Measurements from ENCODE around the gene SSPN.

SSPN gene

DNA sequence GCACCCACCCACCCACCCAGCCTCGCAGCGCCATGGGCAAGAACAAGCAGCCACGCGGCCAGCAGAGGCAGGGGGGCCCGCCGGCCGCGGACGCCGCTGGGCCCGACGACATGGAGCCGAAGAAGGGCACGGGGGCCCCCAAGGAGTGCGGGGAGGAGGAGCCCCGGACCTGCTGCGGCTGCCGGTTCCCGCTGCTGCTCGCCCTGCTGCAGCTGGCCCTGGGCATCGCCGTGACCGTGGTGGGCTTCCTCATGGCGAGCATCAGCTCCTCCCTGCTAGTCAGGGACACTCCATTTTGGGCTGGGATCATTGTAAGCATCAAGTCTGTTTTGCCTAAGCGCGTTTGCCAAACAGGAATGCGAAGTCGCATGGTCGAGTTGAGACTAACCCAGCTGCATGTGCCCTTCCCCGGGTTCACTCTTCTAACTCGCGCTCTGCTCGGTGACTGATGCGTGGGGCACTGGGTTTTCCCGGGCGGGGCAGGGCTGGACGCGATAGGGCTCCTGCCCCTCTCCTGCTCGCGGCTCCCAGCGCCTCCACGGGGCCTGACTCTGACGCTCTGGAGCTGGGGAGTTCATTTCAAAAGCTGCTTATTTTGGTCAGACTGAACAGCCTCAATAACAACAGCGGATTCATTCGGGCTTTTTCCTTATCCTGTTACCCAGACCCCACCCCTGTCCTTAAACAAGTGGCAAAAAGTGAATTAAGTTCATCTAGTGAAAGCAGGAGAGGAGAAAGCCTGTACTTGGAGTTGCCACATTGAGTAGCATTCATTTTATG lies 458 bp downstream of the SSPN start:
- 0 out of 2 replicates have a peak, but pooled peaks have one; percentile 20 for TF ChIP-seq ZBTB7A (IDR thresholded peaks at IDR 0.05; ENCODE audit: low read depth)
- TF ChIP-seq RAD21 (IDR thresholded peaks at IDR 0.05; ENCODE audit: low read depth) = 0 out of 2 replicates have a peak, but pooled peaks have one; percentile 4
- TF ChIP-seq, protein P1, sequence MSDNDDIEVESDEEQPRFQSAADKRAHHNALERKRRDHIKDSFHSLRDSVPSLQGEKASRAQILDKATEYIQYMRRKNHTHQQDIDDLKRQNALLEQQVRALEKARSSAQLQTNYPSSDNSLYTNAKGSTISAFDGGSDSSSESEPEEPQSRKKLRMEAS (IDR thresholded peaks at IDR 0.05) = peak; percentile 76
- no peak for TF ChIP-seq EGR1 (IDR thresholded peaks at IDR 0.05)
- TF ChIP-seq CREB1 (IDR thresholded peaks at IDR 0.05; ENCODE audit: low read depth) = no peak
- TF ChIP-seq, protein P2, sequence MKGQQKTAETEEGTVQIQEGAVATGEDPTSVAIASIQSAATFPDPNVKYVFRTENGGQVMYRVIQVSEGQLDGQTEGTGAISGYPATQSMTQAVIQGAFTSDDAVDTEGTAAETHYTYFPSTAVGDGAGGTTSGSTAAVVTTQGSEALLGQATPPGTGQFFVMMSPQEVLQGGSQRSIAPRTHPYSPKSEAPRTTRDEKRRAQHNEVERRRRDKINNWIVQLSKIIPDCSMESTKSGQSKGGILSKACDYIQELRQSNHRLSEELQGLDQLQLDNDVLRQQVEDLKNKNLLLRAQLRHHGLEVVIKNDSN (IDR thresholded peaks at IDR 0.05) = no peak
- no peak for TF ChIP-seq NFIC (IDR thresholded peaks at IDR 0.05)
- TF ChIP-seq TAF1 (IDR thresholded peaks at IDR 0.05; ENCODE audit: low read depth) = peak; percentile 48; the same call in 1 of the 2 replicates
- TF ChIP-seq YY1 (IDR thresholded peaks at IDR 0.05; ENCODE audit: low read depth) = no peak
- peak; percentile 44; the same call in 1 of the 2 replicates for TF ChIP-seq TCF12 (IDR thresholded peaks at IDR 0.05; ENCODE audit: low read depth)
- peak; percentile 15; the same call in 1 of the 2 replicates for TF ChIP-seq TEAD4 (IDR thresholded peaks at IDR 0.05)

DNA sequence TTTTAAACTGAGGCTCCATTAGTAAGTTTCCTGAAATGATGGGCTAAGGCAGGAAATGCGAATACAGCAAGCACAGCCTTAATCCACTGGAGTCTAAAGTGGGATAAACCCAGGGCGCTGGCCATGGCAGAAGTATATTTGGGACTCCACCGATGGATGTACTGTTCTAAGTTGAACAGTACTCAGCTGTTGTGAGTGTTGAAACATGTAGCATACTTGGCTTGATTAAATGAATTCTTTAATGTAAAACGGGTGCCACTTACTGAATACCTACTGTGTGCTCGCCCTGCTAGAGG lies 996 bp downstream of the SSPN start:
- TF ChIP-seq, protein P2 (IDR thresholded peaks at IDR 0.05) = no peak
- TF ChIP-seq TAF1 (IDR thresholded peaks at IDR 0.05; ENCODE audit: low read depth) = no peak
- TF ChIP-seq EGR1 (IDR thresholded peaks at IDR 0.05) = no peak
- TF ChIP-seq, protein P3, sequence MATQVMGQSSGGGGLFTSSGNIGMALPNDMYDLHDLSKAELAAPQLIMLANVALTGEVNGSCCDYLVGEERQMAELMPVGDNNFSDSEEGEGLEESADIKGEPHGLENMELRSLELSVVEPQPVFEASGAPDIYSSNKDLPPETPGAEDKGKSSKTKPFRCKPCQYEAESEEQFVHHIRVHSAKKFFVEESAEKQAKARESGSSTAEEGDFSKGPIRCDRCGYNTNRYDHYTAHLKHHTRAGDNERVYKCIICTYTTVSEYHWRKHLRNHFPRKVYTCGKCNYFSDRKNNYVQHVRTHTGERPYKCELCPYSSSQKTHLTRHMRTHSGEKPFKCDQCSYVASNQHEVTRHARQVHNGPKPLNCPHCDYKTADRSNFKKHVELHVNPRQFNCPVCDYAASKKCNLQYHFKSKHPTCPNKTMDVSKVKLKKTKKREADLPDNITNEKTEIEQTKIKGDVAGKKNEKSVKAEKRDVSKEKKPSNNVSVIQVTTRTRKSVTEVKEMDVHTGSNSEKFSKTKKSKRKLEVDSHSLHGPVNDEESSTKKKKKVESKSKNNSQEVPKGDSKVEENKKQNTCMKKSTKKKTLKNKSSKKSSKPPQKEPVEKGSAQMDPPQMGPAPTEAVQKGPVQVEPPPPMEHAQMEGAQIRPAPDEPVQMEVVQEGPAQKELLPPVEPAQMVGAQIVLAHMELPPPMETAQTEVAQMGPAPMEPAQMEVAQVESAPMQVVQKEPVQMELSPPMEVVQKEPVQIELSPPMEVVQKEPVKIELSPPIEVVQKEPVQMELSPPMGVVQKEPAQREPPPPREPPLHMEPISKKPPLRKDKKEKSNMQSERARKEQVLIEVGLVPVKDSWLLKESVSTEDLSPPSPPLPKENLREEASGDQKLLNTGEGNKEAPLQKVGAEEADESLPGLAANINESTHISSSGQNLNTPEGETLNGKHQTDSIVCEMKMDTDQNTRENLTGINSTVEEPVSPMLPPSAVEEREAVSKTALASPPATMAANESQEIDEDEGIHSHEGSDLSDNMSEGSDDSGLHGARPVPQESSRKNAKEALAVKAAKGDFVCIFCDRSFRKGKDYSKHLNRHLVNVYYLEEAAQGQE (IDR thresholded peaks at IDR 0.05; ENCODE audit: low read depth) = no peak
- TF ChIP-seq, protein P1 (IDR thresholded peaks at IDR 0.05) = no peak
- no peak for TF ChIP-seq CREB1 (IDR thresholded peaks at IDR 0.05; ENCODE audit: low read depth)
- no peak for TF ChIP-seq EP300 (IDR thresholded peaks at IDR 0.05; ENCODE audit: borderline replicate concordance)
- TF ChIP-seq FOXM1 (IDR thresholded peaks at IDR 0.05; ENCODE audit: borderline replicate concordance, low read depth) = no peak
- TF ChIP-seq YY1 (IDR thresholded peaks at IDR 0.05; ENCODE audit: low read depth) = no peak
- no peak for TF ChIP-seq TCF12 (IDR thresholded peaks at IDR 0.05; ENCODE audit: low read depth)
- TF ChIP-seq TEAD4 (IDR thresholded peaks at IDR 0.05) = no peak
- no peak for TF ChIP-seq NFIC (IDR thresholded peaks at IDR 0.05)
- no peak for TF ChIP-seq CEBPB (IDR thresholded peaks at IDR 0.05)
- no peak for TF ChIP-seq ZBTB7A (IDR thresholded peaks at IDR 0.05; ENCODE audit: low read depth)
- no peak for TF ChIP-seq RAD21 (IDR thresholded peaks at IDR 0.05; ENCODE audit: low read depth)

DNA sequence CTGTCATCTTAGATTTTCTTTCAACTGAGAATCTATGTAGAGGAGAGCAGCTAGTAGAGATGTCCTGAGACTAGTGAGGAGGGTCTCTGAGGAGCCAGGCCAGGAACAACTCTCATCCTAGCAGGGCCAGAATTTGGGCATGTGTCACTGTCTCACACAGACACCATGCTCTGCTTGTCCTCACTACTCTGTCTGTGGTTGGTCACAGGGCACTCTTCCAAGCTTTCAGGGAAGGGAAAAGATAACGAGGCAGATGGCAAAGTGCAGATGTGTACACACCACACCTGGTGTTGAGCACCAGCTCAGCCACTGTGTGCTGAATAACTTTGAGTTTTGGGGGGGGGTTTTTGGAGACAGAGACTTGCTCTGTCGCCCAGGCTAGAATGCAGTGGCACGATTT lies 2.5 kb downstream of the SSPN start:
- TF ChIP-seq TCF12 (IDR thresholded peaks at IDR 0.05; ENCODE audit: low read depth) = no peak

DNA sequence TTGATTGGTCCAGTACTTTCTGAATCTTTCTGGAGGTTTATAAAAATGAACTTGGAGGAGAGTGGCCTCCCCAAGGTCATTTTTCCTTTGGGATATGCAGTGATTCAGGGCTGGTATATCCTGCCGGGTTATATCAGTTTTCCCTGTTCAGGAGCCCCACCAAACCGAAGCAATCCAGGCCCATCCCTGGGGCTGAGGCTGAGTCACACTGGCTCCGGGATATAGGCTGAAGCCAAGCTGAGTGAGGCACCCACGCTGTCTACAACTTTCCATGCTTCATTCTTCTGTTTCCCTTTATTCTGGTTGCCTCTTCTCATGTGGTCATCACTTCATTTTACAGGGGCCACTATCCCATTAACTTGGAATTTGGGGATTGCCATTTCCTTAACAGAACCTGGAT lies 3.4 kb downstream of the SSPN start:
- TF ChIP-seq, protein P1 (IDR thresholded peaks at IDR 0.05) = no peak
- TF ChIP-seq EP300 (IDR thresholded peaks at IDR 0.05; ENCODE audit: borderline replicate concordance) (no peak), CEBPB (IDR thresholded peaks at IDR 0.05) (no peak), EGR1 (IDR thresholded peaks at IDR 0.05) (no peak)

DNA sequence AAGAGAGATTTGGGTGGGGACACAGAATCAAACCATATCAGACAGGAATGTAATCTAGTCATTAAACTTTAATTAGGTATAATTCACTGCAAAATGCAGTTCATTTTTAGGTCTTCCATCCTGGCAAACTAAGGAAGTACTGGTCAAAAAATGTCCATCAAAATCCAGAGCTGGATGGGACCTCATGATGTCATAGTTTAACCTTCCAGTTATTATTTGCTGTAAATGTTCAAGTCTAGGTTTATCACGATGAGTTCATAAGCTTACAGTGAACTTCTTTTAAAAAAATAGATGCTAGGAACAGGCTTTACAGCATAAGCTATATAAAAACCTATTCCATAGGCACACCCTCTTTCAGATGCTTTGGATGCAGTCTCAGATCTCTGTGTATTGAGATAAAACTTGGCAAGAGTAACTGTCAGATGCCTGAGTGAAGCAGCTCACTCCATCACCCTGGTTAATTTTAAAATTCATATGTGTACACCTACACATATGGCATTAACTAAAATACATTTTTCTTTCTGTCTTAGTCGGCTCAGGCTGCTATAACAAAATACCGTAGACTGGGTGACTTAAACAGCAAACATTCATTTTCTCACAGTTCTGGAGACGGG lies 7.9 kb downstream of the SSPN start:
- TF ChIP-seq, protein P2 (IDR thresholded peaks at IDR 0.05) = no peak
- TF ChIP-seq TAF1 (IDR thresholded peaks at IDR 0.05; ENCODE audit: low read depth) (no peak), TEAD4 (IDR thresholded peaks at IDR 0.05) (no peak), CREB1 (IDR thresholded peaks at IDR 0.05; ENCODE audit: low read depth) (no peak), CEBPB (IDR thresholded peaks at IDR 0.05) (no peak), EP300 (IDR thresholded peaks at IDR 0.05; ENCODE audit: borderline replicate concordance) (no peak), ZBTB7A (IDR thresholded peaks at IDR 0.05; ENCODE audit: low read depth) (no peak)

DNA sequence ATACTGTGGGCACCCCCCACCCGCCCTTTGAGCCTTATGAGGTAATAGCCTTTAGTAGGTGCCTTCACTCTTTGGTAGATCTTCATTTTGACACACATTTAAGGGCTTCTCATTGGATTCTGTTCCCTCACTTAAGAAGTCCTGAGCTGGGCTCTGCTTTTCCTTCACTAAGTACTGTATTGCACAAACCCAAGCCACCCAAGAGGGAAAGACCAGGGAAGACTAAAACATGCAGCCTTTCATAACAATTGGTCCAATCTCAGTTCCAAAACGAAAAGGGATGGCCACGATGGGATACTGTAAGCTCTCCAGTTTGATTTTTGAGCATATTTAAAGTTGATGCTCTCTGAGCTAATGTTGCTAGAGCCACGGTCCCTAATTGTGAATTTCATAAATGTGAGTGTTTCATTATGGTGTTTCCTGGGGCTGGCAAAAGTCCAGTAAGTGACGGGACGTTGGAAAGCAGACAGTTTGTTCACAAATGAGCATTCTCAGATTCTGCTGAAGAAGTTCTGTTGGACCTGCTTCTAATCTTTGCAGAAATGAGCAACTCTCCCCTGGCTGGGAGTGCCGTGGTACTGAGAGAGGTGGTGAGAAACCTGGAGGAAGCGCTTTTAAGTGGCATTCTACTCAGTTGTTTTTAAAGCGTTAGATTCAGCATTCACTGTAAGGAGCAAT lies 9.4 kb downstream of the SSPN start:
- no peak for TF ChIP-seq TEAD4 (IDR thresholded peaks at IDR 0.05)
- TF ChIP-seq NFIC (IDR thresholded peaks at IDR 0.05) = no peak
- no peak for TF ChIP-seq CREB1 (IDR thresholded peaks at IDR 0.05; ENCODE audit: low read depth)
- no peak for TF ChIP-seq CEBPB (IDR thresholded peaks at IDR 0.05)
- TF ChIP-seq FOXM1 (IDR thresholded peaks at IDR 0.05; ENCODE audit: borderline replicate concordance, low read depth) = no peak
- TF ChIP-seq EGR1 (IDR thresholded peaks at IDR 0.05) = no peak
- TF ChIP-seq, protein P2 (IDR thresholded peaks at IDR 0.05) = no peak
- TF ChIP-seq ZBTB7A (IDR thresholded peaks at IDR 0.05; ENCODE audit: low read depth) = no peak

Measured in Ishikawa (cell line).